Measurements from ENCODE around the gene ANKMY2. TPM values are rescaled to one million over a fixed set of nuclear protein-coding genes. Genes with fewer than 3 reads are reported as not detected.
A peak's percentile ranks its signal among the peaks of the same experiment; 100 is the strongest.

Gene ANKMY2
- total RNA-seq, 2 experiments from 2014 or later, result 11.5 to 13.1 TPM

- Mint-ChIP-seq H3K4me1 (no peaks in the 10 kb centered on the region), H3K9me3 (ENCODE audit: low read depth) (no peaks in the 10 kb centered on the region), H3K36me3 (peaks cover 23% of the 10 kb centered on the region), H3K27ac (no peak overlapping the region), H3K27me3 (no peaks in the 10 kb centered on the region), H3K4me3 (no peak overlapping the region)
- ATAC-seq (no peak), DNase-seq (no peak)
- CTCF ChIA-PET, result no interaction called here
Observed at GRCh38 chr7:16634271-16634738, 11.2 kb downstream of the ANKMY2 start.

DNA sequence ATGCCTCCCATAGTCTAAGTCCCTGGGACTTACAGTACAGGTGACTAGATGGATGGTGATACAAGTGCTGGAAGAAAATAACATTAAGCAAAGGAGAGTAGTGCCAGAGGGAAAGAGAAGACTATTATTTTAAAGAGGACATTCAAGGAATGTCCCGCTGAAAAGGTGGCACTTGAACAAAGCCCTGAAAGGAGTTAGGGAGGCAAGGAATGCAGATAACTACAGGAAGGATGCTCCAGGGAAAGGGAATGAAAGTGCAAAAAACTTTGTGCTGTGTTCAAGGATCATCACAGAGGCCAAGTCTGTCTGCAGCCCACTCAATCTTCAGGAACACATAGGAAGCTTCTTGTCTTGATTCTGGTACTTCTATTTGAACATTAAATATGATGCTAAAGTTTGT is 14.9 kb downstream of the ANKMY2 start:
- no peak overlapping the region for H3K27ac Mint-ChIP-seq
- H3K36me3 Mint-ChIP-seq, result peaks cover 18% of the 10 kb centered on the region
- ATAC-seq, result no peak
- CTCF ChIA-PET, result interaction anchor here (1.2 kb wide), 1 partner anchor 10 kb away, joined by 3 read pairs; no protein-coding TSS in a partner anchor
- H3K27me3 Mint-ChIP-seq, result no peaks in the 10 kb centered on the region
- no peaks in the 10 kb centered on the region for H3K9me3 Mint-ChIP-seq (ENCODE audit: low read depth)
- DNase-seq, result no peak
- H3K4me1 Mint-ChIP-seq, result no peaks in the 10 kb centered on the region
- no peak overlapping the region for H3K4me3 Mint-ChIP-seq

- Mint-ChIP-seq H3K9me3 (ENCODE audit: low read depth) (no peaks in the 10 kb centered on the region), H3K4me1 (no peaks in the 10 kb centered on the region), H3K27ac (no peak overlapping the region), H3K4me3 (no peak overlapping the region), H3K36me3 (peaks cover 17% of the 10 kb centered on the region), H3K27me3 (no peaks in the 10 kb centered on the region)
- DNase-seq (no peak), ATAC-seq (no peak)
- CTCF ChIA-PET, result no interaction called here
Observed at GRCh38 chr7:16627236-16627635, 18.3 kb downstream of the ANKMY2 start.

- no peaks in the 10 kb centered on the region for H3K9me3 Mint-ChIP-seq (ENCODE audit: low read depth)
- H3K4me3 Mint-ChIP-seq, result no peak overlapping the region
- peaks cover 19% of the 10 kb centered on the region for H3K36me3 Mint-ChIP-seq
- no peak overlapping the region for H3K27ac Mint-ChIP-seq
- no peaks in the 10 kb centered on the region for H3K27me3 Mint-ChIP-seq
- H3K4me1 Mint-ChIP-seq, result no peaks in the 10 kb centered on the region
- no peak for DNase-seq
- no peak for ATAC-seq
- CTCF ChIA-PET, result no interaction called here
Observed at GRCh38 chr7:16626388-16626787, 19.2 kb downstream of the ANKMY2 start.

DNA sequence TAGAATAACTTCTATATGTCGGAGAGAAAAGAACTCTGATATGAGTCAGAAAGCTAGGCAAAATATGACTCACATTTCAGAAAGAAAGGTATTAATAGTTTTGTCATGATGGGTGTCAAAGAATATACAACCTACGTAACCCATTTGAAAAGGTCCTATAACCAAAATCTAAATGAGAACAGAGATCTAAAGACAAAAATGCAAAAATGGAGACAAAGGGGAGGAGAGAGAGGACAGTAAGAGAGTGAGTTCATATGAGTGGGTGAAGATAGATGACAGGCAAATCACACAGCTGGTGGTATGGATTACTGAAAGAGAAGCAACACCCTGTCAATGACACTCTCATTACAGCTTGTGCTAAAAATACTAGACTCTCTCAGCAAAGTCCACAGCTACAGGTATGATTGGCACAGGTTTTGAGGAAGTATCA is 25.6 kb downstream of the ANKMY2 start:
- CTCF ChIA-PET, result no interaction called here
- Mint-ChIP-seq H3K9me3 (ENCODE audit: low read depth) (no peaks in the 10 kb centered on the region), H3K27ac (peak overlapping the region; percentile 6), H3K27me3 (no peaks in the 10 kb centered on the region), H3K4me1 (peaks cover 10% of the 10 kb centered on the region), H3K4me3 (no peak overlapping the region), H3K36me3 (peaks cover 44% of the 10 kb centered on the region)
- ATAC-seq (peak; percentile 82), DNase-seq (no peak)

GRCh38 chr7:16616542-16616941 is 29.0 kb downstream of the ANKMY2 start:
- CTCF ChIA-PET, result interaction anchor here (1.5 kb wide), 1 partner anchor 9 kb away, joined by 4 read pairs; no protein-coding TSS in a partner anchor
- H3K27ac Mint-ChIP-seq, result no peak overlapping the region
- ATAC-seq (no peak), DNase-seq (no peak)
- H3K9me3 Mint-ChIP-seq (ENCODE audit: low read depth), result no peaks in the 10 kb centered on the region
- no peak overlapping the region for H3K4me3 Mint-ChIP-seq
- H3K36me3 Mint-ChIP-seq, result peaks cover 28% of the 10 kb centered on the region
- peaks cover 10% of the 10 kb centered on the region for H3K4me1 Mint-ChIP-seq
- H3K27me3 Mint-ChIP-seq, result no peaks in the 10 kb centered on the region

- H3K27ac Mint-ChIP-seq, result no peak overlapping the region
- H3K27me3 Mint-ChIP-seq, result no peaks in the 10 kb centered on the region
- H3K9me3 Mint-ChIP-seq (ENCODE audit: low read depth), result no peaks in the 10 kb centered on the region
- DNase-seq, result no peak
- no peak overlapping the region for H3K4me3 Mint-ChIP-seq
- CTCF ChIA-PET, result interaction anchor here (1.5 kb wide), 1 partner anchor 8 kb away, joined by 4 read pairs; no protein-coding TSS in a partner anchor
- peaks cover 10% of the 10 kb centered on the region for H3K4me1 Mint-ChIP-seq
- peaks cover 25% of the 10 kb centered on the region for H3K36me3 Mint-ChIP-seq
- ATAC-seq, result no peak
Observed at GRCh38 chr7:16616122-16616521, 29.4 kb downstream of the ANKMY2 start.

- Mint-ChIP-seq H3K4me3 (no peak overlapping the region), H3K9me3 (ENCODE audit: low read depth) (no peaks in the 10 kb centered on the region), H3K27ac (no peak overlapping the region), H3K36me3 (peaks cover 21% of the 10 kb centered on the region), H3K4me1 (peaks cover 7% of the 10 kb centered on the region), H3K27me3 (no peaks in the 10 kb centered on the region)
- CTCF ChIA-PET, result interaction anchor here (1.7 kb wide), 1 partner anchor 17 kb away, joined by 4 read pairs; no protein-coding TSS in a partner anchor
- no peak for DNase-seq
- ATAC-seq, result no peak
Observed at GRCh38 chr7:16615228-16615627, 30.3 kb downstream of the ANKMY2 start.

DNA sequence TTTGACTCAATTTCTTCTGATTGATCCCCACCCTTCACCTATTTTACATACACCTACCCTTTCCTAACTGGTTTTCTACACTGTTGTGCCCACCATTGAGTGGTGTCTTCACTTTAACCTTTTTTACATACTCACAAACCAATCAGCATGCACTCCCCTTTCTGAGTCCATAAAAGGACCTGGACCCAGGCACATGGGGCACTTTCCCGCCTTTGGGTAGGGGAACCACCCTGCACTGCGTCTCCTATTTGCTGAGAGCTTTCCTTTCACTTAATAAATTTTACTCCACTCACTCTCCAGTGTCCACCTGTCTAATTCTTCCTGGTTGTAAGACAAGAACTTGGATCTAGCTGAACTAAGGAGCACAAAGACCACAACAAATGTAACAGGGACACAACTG is 33.8 kb downstream of the ANKMY2 start:
- Mint-ChIP-seq H3K4me3 (no peak overlapping the region), H3K9me3 (ENCODE audit: low read depth) (no peaks in the 10 kb centered on the region), H3K36me3 (peaks cover 8% of the 10 kb centered on the region), H3K27me3 (no peaks in the 10 kb centered on the region), H3K4me1 (peaks cover 6% of the 10 kb centered on the region), H3K27ac (no peak overlapping the region)
- no peak for DNase-seq
- ATAC-seq, result no peak
- CTCF ChIA-PET, result no interaction called here

GRCh38 chr7:16609842-16610450 is 35.6 kb downstream of the ANKMY2 start:
- Mint-ChIP-seq H3K4me1 (peaks cover 6% of the 10 kb centered on the region), H3K27me3 (no peaks in the 10 kb centered on the region), H3K27ac (no peak overlapping the region), H3K4me3 (no peak overlapping the region), H3K9me3 (ENCODE audit: low read depth) (no peaks in the 10 kb centered on the region), H3K36me3 (peaks cover 8% of the 10 kb centered on the region)
- ATAC-seq (no peak), DNase-seq (no peak)
- CTCF ChIA-PET, result interaction anchor here (0.5 to 0.6 kb wide), 2 partner anchors 10 to 68 kb away, joined by 3 read pairs; no protein-coding TSS in a partner anchor

- Mint-ChIP-seq H3K27me3 (no peaks in the 10 kb centered on the region), H3K27ac (no peak overlapping the region), H3K9me3 (ENCODE audit: low read depth) (no peaks in the 10 kb centered on the region), H3K36me3 (peaks cover 15% of the 10 kb centered on the region), H3K4me3 (no peak overlapping the region), H3K4me1 (peaks cover 6% of the 10 kb centered on the region)
- CTCF ChIA-PET, result interaction anchor here (1.2 kb wide), 1 partner anchor 42 kb away, joined by 4 read pairs; no protein-coding TSS in a partner anchor
- no peak for DNase-seq
- no peak for ATAC-seq
Observed at GRCh38 chr7:16606704-16607103, 38.9 kb downstream of the ANKMY2 start.

DNA sequence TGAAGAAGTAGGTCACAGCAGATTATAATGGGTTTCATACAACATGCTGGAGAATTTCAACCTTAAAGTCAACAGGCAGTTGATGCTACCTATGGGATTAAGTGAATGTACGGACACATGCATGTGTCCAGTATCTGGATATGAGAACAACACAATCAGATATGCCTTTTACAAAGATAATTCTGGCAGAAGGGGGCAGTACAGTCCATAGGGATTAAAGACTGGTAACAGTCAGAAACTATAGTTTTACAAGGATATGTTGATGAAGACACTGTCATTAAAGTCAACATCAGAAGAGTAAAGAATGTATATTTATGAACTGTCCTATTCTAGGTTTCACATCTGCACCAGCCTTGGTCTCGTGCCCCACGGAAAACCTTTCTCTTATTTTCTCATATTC is 41.5 kb downstream of the ANKMY2 start:
- no peak overlapping the region for H3K27ac Mint-ChIP-seq
- no peak for DNase-seq
- H3K36me3 Mint-ChIP-seq, result peaks cover 16% of the 10 kb centered on the region
- no peak for ATAC-seq
- no peaks in the 10 kb centered on the region for H3K9me3 Mint-ChIP-seq (ENCODE audit: low read depth)
- CTCF ChIA-PET, result no interaction called here
- H3K4me3 Mint-ChIP-seq, result no peak overlapping the region
- H3K27me3 Mint-ChIP-seq, result no peaks in the 10 kb centered on the region
- peaks cover 2% of the 10 kb centered on the region for H3K4me1 Mint-ChIP-seq

DNA sequence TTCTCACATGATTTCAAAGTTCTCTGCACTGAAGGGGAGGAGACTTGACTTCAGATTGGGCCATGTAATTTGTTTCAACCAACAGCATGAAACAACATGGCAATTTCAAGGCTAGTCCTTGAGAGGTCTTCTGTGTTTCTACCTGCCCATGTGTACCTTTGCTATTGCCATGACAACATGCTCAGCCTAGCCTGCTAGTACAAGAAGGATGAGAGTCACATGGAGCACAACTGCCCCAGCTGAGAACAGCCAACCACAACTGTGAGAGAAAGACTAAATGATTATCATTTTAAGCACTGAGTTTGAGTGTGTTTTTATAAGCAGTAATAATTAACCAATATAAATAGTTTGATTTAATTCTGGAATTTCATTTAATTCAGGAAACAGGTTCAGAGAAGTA is 41.9 kb downstream of the ANKMY2 start:
- H3K9me3 Mint-ChIP-seq (ENCODE audit: low read depth), result no peaks in the 10 kb centered on the region
- no peak overlapping the region for H3K27ac Mint-ChIP-seq
- no peak for DNase-seq
- no peaks in the 10 kb centered on the region for H3K27me3 Mint-ChIP-seq
- peaks cover 14% of the 10 kb centered on the region for H3K36me3 Mint-ChIP-seq
- no peak overlapping the region for H3K4me3 Mint-ChIP-seq
- peaks cover 2% of the 10 kb centered on the region for H3K4me1 Mint-ChIP-seq
- no peak for ATAC-seq
- CTCF ChIA-PET, result no interaction called here

DNA sequence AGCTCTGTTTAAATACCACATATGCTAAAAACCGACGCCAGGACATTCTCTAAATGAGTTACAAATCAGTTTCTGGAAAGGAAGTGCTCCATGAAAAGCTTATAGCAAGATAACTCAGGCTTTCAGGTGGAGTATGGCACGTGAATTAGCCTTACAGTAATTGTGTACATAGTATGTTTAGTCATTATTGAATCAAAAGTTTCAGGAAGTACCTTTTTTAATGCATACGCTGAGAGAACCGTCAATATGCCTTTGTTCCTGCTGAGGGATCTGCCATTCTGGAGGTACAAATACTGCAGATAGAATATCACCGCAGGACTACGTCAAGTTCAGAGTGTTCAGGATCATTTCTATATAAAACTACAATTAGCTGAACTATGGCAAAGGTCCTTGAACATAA is 45.7 kb downstream of the ANKMY2 start:
- H3K36me3 Mint-ChIP-seq, result peaks cover 13% of the 10 kb centered on the region
- no peak overlapping the region for H3K4me3 Mint-ChIP-seq
- H3K27me3 Mint-ChIP-seq, result no peaks in the 10 kb centered on the region
- CTCF ChIA-PET, result interaction anchor here (1.2 kb wide), 1 partner anchor 9 kb away, joined by 3 read pairs; no protein-coding TSS in a partner anchor
- H3K9me3 Mint-ChIP-seq (ENCODE audit: low read depth), result no peaks in the 10 kb centered on the region
- no peaks in the 10 kb centered on the region for H3K4me1 Mint-ChIP-seq
- ATAC-seq (no peak), DNase-seq (no peak)
- no peak overlapping the region for H3K27ac Mint-ChIP-seq
